Astrocyte of the cerebellum (primary cell): ENCODE results near the gene KASH5.
"Not testable (repeated sequence)": the region's sequence is repeated elsewhere in the genome, so short reads cannot be mapped to it uniquely, and the experiment has no call there.

Experiments used
- DNase-seq: peaks from one replicate; pipeline ENCODE4 v3.0.0-alpha.2; 2011; ENCODE audit warnings: low read depth
- H3K4me3 ChIP-seq: 2 replicates; pipeline ENCODE4 v1.5.1; 2011; ENCODE audit warnings: mild to moderate bottlenecking, low read depth, low read length, moderate library complexity
- in situ Hi-C: cut with HindIII; loops from 2 replicates; pipeline ENCODE4 v1.10.0; 2017; ENCODE audit warnings: low sequenced_read_pairs
- TF ChIP-seq, protein P1 (sequence below): IDR thresholded peaks from 2 replicates; pipeline ENCODE4 v1.5.1; 2012; ENCODE audit warnings: low read length, low read depth, moderate library complexity, mild to moderate bottlenecking; ENCODE audit errors: missing control alignments

Gene KASH5

DNA sequence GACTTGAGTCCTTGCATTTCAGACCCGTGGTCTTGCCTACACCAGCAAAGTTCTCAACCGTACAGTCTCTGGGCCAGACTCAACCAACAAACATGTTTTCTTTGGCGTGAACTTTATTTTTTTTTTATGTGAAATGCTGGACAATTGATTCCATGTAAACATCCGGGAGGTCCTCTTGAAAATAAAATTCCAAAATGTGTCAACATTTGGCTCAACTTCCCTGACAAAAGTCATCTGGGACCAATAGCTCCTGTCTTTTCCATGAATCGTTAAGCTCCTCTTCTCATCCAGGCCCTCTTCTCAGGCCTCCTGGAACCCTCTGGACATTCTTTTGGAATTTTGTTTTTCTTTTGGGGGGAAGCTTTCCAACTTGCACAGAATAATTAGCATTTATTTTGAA, 67.7 kb downstream of the KASH5 start:
- H3K4me3 ChIP-seq, result no peak overlapping the region
- in situ Hi-C loops, result no loop called here
- no peak for DNase-seq
- TF ChIP-seq, protein P1, sequence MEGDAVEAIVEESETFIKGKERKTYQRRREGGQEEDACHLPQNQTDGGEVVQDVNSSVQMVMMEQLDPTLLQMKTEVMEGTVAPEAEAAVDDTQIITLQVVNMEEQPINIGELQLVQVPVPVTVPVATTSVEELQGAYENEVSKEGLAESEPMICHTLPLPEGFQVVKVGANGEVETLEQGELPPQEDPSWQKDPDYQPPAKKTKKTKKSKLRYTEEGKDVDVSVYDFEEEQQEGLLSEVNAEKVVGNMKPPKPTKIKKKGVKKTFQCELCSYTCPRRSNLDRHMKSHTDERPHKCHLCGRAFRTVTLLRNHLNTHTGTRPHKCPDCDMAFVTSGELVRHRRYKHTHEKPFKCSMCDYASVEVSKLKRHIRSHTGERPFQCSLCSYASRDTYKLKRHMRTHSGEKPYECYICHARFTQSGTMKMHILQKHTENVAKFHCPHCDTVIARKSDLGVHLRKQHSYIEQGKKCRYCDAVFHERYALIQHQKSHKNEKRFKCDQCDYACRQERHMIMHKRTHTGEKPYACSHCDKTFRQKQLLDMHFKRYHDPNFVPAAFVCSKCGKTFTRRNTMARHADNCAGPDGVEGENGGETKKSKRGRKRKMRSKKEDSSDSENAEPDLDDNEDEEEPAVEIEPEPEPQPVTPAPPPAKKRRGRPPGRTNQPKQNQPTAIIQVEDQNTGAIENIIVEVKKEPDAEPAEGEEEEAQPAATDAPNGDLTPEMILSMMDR, result no peak

DNA sequence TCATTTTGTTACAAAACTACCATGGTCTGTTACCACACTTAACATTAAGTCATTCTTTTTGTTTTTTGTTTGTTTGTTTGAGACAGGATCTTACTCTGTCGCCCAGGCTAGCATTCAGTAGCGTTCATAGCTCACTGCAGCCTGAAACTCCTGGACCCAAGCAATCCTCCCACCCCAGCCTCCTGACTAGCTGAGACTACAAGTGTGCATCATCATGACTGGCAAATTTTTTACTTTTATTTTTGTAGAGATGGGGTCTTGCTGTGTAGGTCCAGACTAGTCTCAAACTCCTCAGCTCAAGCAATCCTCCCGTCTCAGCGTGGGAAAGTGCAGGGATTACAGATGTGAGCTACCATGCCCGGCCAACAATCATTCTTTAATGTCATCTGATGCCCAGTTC, 68.3 kb downstream of the KASH5 start:
- DNase-seq, result no peak
- TF ChIP-seq, protein P1, result no peak
- no peak overlapping the region for H3K4me3 ChIP-seq
- in situ Hi-C loops, result no loop called here

DNA sequence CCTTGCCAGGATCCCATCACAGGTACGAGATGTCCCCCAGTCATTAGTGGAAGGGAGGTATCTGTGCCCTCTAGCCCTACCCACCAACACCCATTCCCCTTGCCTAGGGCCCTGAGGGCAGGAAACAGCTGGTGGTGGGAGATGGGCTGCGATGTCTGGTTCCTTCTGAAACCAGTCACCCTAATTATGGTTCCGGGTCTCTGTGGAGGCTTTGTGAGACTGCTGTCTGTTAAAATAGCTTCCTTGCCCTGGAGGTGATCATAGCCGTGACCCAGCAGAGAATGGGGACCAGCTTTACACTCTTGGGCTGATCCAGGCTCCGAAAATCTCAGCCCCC, 70.5 kb downstream of the KASH5 start:
- in situ Hi-C loops, result no loop called here

DNA sequence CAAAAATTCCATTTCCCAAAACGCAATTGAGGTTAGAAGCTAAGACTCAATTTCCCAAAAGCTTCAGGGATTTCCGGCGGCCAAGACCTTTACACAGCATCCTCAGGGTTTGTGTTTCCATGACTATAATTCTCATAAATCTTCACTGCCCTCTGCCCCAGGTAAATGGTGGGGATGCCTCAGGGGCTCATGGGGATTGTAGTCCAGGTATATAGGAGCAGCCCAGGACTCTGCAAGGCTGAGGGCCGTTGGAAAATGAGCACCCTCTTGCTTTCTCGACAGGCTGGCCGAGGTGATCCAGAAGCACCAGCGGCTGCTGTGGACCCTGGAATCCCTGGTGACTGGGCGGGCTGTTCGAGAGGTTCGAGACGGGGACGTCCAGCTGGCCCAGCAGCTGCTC, 71.3 kb downstream of the KASH5 start:
- no peak for DNase-seq
- in situ Hi-C loops, result no loop called here
- TF ChIP-seq, protein P1, result no peak
- no peak overlapping the region for H3K4me3 ChIP-seq

More for the DNA sequence above, 70.5 kb downstream of the KASH5 start:
- DNase-seq, result no peak
- H3K4me3 ChIP-seq, result no peak overlapping the region
- TF ChIP-seq, protein P1, result no peak

DNA sequence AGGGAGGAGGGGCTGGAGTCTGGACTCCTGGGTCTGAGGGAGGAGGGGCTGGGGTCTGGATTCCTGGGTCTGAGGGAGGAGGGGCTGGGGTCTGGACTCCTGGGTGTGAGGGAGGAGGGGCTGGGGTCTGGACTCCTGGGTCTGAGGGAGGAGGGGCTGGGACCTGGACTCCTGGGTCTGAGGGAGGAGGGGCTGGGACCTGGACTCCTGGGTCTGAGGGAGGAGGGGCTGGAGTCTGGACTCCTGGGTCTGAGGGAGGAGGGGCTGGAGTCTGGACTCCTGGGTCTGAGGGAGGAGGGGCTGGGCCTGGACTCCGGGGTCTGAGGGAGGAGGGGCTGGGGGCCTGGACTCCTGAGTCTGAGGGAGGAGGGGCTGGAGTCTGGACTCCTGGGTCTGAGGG, 73.1 kb downstream of the KASH5 start:
- DNase-seq, in situ Hi-C loops, H3K4me3 ChIP-seq: not testable (repeated sequence)

DNA sequence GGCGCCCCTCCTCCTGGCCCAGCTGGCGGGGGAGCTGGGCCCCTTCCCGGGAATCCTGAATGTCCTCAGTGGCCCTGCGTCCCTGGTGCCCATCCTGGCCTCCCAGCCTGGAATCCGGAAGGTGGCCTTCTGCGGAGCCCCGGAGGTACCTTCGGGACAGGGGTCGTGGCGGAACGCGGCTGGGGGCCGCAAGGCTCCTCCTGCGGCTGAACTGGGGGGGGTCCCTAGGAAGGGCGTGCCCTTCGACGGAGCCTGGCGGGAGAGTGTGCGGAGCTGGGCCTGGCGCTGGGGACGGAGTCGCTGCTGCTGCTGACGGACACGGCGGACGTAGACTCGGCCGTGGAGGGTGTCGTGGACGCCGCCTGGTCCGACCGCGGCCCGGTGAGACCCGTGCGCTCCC, 73.6 kb downstream of the KASH5 start:
- TF ChIP-seq, protein P1, result no peak
- no peak overlapping the region for H3K4me3 ChIP-seq

DNA sequence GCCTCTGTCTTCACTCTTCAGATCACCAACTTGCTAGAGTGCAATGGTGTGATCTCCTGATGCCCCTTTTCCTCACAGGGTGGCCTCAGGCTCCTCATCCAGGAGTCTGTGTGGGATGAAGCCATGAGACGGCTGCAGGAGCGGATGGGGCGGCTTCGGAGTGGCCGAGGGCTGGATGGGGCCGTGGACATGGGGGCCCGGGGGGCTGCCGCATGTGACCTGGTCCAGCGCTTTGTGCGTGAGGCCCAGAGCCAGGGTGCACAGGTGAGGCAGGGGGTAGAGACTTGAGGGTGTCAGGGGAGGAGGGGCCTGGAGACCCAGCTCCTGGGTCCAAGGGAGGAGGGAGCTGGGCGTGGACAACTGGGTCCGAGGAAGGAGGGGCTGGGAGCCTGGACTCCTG, 74.4 kb downstream of the KASH5 start:
- H3K4me3 ChIP-seq, result no peak overlapping the region
- no peak for DNase-seq
- TF ChIP-seq, protein P1, result no peak
- in situ Hi-C loops, result no loop called here

More for the DNA sequence above, 73.6 kb downstream of the KASH5 start:
- no peak for DNase-seq
- in situ Hi-C loops, result no loop called here
